HUES64 (cell line): ENCODE measurements around the gene SHISA5.
"Not testable (repeated sequence)": the region's sequence is repeated elsewhere in the genome, so short reads cannot be mapped to it uniquely, and the experiment has no call there.

ENCODE experiments used
- H3K27ac ChIP-seq: 2 replicates; pipeline ENCODE4 v1.7.0; 2013; ENCODE audit warnings: low read depth, low read length, inconsistent platforms
- H3K27me3 ChIP-seq: 2 replicates; pipeline ENCODE4 v1.6.1; 2013; ENCODE audit warnings: mild to moderate bottlenecking, low read length; ENCODE audit not compliant: insufficient read depth
- H3K36me3 ChIP-seq: 2 replicates; pipeline ENCODE4 v1.6.1; 2013; ENCODE audit warnings: mild to moderate bottlenecking, low read length; ENCODE audit not compliant: insufficient read depth
- H3K4me1 ChIP-seq: 2 replicates; pipeline ENCODE4 v1.6.1; 2013; ENCODE audit warnings: mild to moderate bottlenecking, low read length, moderate library complexity; ENCODE audit not compliant: insufficient read depth
- H3K4me3 ChIP-seq: 2 replicates; pipeline ENCODE4 v1.5.1; 2013; ENCODE audit warnings: mild to moderate bottlenecking, low read length, moderate library complexity
- H3K9ac ChIP-seq: 2 replicates; pipeline ENCODE4 v1.6.1; 2013; ENCODE audit warnings: mild to moderate bottlenecking, low read depth, low read length
- H3K9me3 ChIP-seq: 2 replicates; pipeline ENCODE4 v1.6.1; 2013; ENCODE audit warnings: low read depth, low read length; ENCODE audit not compliant: insufficient read depth
- WGBS: fragments of 150-250, 120-280 bp; methylation state at CpG from one replicate; pipeline ENCODE4 v1.1.7; 2013; ENCODE audit warnings: missing lambda C conversion rate; 5-methylcytosine and 5-hydroxymethylcytosine counted together

The SHISA5 gene

DNA sequence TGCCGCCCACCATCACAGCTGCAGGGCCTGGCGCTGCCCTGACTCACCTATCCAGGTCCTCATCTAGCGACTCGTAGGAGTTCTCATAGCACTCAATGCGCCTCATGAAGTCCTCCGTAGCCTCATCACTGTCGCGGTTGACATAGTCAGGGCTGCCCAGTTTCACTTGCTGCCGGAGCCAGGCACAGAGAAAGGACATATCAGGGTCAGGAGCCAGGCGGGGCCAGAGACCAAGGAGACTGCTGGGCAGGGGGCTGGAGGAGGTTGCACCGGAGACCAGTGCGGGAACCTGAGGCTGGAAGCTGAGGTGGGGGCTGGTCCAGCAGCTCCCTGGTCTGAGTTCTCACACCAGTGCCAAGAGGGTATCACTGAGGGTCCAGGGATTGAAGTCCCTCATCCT, 34.5 kb upstream of the SHISA5 start:
- H3K4me1 ChIP-seq: no peaks in the 10 kb centered on the region
- H3K36me3 ChIP-seq: peaks cover 89% of the 10 kb centered on the region
- no peaks in the 10 kb centered on the region for H3K9me3 ChIP-seq
- no peak overlapping the region for H3K9ac ChIP-seq
- WGBS: 96% methylated on average over 12 of the region's 12 CpGs
- H3K4me3 ChIP-seq: no peak overlapping the region
- H3K27me3 ChIP-seq: no peaks in the 10 kb centered on the region
- no peak overlapping the region for H3K27ac ChIP-seq

DNA sequence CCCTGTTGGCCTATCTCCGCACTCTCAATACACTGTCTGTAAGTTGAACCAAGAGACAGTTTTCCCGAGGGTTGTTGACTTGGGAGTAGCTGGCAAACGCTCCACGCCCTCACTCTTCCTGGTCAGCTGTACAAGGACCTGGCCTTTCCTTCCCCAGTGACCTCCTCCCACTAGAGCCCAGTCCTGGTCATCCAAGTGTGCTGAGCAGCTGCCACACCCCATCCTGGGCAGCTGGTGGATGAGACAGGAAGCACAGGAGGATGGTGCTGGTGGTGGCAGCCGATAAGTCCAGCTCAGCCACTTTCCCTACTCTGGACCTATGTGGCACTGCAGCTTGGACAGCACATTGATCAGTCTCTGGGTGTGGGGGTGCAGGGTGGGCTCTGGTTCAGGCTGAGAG, 32.8 kb upstream of the SHISA5 start:
- H3K27me3 ChIP-seq: no peaks in the 10 kb centered on the region
- H3K27ac ChIP-seq: no peak overlapping the region
- no peaks in the 10 kb centered on the region for H3K9me3 ChIP-seq
- 96% methylated on average over 5 of the region's 5 CpGs for WGBS
- H3K4me3 ChIP-seq: no peak overlapping the region
- H3K4me1 ChIP-seq: no peaks in the 10 kb centered on the region
- no peak overlapping the region for H3K9ac ChIP-seq
- H3K36me3 ChIP-seq: peaks cover 89% of the 10 kb centered on the region

DNA sequence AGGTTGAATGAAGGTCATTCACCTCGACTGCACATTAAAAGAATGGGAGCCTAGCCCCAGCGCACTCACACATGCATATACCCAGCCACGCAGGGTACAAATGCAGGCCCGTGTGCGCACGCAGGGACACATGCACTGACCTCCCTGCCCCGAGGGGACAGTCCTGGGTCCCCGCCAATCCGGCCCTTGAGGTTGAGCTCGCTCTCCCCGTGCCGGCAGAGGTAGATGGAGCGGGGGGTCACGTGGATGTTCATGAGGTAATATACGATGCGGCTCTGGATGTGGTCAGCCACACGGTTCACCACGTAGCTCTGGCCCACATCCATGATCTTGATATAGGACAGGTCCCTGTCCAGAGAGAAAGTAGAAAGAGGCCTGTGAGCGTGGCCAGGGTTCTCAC, 32.1 kb upstream of the SHISA5 start:
- Histone ChIP-seq H3K9ac (no peak overlapping the region), H3K27me3 (no peaks in the 10 kb centered on the region), H3K4me1 (no peaks in the 10 kb centered on the region), H3K36me3 (peaks cover 87% of the 10 kb centered on the region), H3K4me3 (no peak overlapping the region), H3K9me3 (no peaks in the 10 kb centered on the region), H3K27ac (no peak overlapping the region)
- WGBS: 96% methylated on average over 19 of the region's 19 CpGs

DNA sequence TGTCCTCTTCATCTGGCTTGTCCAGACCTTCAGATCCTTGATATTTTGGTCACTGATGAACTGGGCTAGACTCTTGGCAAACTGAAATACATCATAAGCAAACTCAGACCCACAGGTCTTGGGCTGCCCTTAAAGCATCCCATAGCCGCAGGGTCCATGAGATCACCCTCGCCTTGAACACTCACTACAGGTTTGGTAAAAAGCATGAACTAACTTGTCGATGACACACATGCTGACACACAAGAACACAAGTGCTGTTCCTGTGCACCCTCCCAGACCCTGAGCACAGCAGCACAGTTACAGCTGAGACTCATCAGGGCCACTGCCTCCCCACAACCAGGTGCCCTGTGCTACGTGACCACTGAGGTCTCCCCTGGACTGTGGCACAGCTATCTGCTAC, 31.6 kb upstream of the SHISA5 start:
- peaks cover 92% of the 10 kb centered on the region for H3K36me3 ChIP-seq
- H3K27me3 ChIP-seq: no peaks in the 10 kb centered on the region
- H3K4me3 ChIP-seq: no peak overlapping the region
- no peak overlapping the region for H3K27ac ChIP-seq
- no peaks in the 10 kb centered on the region for H3K4me1 ChIP-seq
- WGBS: 95% methylated on average over 4 of the region's 4 CpGs
- no peaks in the 10 kb centered on the region for H3K9me3 ChIP-seq
- H3K9ac ChIP-seq: no peak overlapping the region

DNA sequence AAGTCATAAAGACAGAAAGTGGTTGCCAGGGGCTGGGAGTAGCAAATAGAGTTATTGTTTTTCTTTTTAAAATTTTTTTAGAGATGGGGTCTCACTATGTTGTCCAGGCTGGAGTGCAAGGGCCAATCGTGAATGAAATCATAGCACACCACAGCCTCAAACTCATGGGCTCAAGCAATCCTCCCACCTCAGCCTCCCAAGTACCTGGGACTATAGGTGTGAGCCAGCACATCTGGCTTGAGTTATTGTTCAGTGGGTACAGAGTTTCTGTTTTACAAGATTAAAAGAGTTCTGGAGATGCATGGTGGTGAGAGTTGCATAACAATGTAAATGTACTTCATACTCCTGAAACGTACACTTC, 29.0 kb upstream of the SHISA5 start:
- Histone ChIP-seq H3K4me3 (no peak overlapping the region), H3K27me3 (no peaks in the 10 kb centered on the region), H3K9ac (no peak overlapping the region), H3K27ac (no peak overlapping the region), H3K36me3 (peaks cover 88% of the 10 kb centered on the region), H3K4me1 (no peaks in the 10 kb centered on the region), H3K9me3 (no peaks in the 10 kb centered on the region)
- 88% methylated on average over 1 of the region's 2 CpGs for WGBS

DNA sequence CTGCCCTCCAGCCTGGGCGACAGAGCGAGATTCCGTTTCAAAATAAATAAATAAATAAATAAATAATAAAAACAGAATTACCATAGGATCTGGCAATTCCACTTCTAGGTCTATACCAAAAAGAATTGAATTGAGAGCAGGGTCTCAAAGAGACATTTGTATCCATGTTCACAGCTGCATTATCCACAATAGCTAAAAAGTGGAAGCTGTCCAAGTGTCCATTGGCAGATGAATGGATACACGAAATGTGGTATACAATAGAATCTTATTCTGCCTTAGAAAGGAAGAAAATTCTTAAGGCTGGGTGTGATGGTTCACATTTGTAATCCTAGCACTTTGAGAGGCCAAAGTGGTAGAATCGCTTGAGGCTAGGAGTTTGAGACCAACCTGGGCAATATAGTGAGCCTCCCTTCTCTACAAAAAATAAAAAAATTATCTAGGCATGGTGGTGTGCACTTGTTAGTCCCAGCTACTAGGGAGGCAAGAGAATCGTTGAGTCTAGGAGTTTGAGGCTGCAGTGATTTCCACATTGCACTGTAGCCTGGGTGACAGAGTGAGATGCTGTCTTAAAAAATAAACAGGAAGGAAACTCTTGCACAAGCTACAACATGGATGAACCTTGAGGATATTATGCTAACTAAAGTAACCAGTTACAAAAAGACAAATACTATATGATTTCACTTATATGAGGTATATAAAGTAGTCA, 28.4 kb upstream of the SHISA5 start:
- Histone ChIP-seq H3K4me3 (no peak overlapping the region), H3K27me3 (no peaks in the 10 kb centered on the region), H3K27ac (no peak overlapping the region), H3K9me3 (no peaks in the 10 kb centered on the region), H3K36me3 (peaks cover 88% of the 10 kb centered on the region), H3K9ac (no peak overlapping the region), H3K4me1 (no peaks in the 10 kb centered on the region)
- WGBS: 88% methylated on average over 3 of the region's 6 CpGs

DNA sequence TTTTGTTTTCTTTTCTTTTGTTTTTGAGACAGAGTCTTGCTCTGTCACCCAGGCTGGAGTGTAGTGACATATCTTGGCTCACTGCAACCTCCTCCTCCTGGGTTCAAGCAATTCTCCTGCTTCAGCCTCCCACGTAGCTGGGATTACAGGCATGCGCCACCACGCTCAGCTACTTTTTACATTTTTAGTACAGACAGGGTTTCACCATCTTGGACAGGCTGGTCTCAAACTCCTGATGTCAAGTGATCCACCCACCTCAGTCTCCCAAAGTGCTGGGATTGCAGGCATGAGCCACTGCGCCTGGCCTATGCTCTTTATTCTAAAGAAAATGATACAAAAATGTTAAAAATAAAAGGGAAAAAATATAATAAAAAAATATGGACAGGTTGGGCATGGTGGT, 26.7 kb upstream of the SHISA5 start:
- not testable (repeated sequence) for H3K4me1 ChIP-seq, H3K27me3 ChIP-seq, H3K4me3 ChIP-seq, H3K9me3 ChIP-seq, H3K9ac ChIP-seq, H3K27ac ChIP-seq
- 95% methylated on average over 3 of the region's 4 CpGs for WGBS
- peaks cover 82% of the 10 kb centered on the region for H3K36me3 ChIP-seq

DNA sequence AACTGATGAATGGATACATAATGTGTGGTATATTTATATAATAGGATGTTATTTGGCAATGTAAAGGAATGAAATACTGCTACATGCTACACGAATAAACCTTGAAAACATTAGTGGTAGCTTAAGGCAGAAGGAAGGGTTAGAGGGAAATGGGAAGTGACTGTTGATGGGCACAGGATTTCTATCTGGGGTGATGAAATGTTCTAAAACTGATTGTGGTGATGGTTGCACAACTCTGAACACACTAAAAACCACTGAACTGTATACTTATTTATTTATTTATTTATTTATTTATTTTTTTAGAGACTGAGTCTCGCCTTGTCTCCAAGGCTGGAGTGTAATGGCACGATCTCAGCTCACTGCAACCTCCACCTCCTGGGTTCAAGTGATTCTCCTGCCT, 24.8 kb upstream of the SHISA5 start:
- no peak overlapping the region for H3K4me3 ChIP-seq
- H3K36me3 ChIP-seq: peaks cover 82% of the 10 kb centered on the region
- no peaks in the 10 kb centered on the region for H3K27me3 ChIP-seq
- no peak overlapping the region for H3K27ac ChIP-seq
- no peaks in the 10 kb centered on the region for H3K9me3 ChIP-seq
- H3K9ac ChIP-seq: no peak overlapping the region
- 99% methylated on average over 3 of the region's 3 CpGs for WGBS
- no peaks in the 10 kb centered on the region for H3K4me1 ChIP-seq

DNA sequence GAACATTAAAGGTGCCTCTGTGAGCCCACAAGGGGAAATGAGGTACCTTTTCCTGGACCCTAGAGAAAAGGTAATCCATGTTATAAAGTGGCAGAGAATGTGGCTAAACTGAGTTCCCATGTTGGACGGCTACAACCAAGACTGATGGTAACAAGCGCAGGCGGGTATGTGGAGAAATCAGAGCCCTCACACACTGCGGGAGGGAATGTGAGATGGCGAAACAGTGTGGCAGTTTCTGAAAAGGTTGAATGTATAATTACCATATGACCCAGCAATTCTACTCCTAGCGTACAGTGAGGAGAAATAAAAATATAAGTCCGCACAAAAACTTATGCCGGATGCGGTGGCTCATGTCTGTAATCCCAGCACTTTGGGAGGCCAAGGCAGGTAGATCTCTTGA, 24.1 kb upstream of the SHISA5 start:
- Histone ChIP-seq H3K27ac (no peak overlapping the region), H3K4me1 (no peaks in the 10 kb centered on the region), H3K4me3 (no peak overlapping the region), H3K9me3 (no peaks in the 10 kb centered on the region), H3K9ac (no peak overlapping the region), H3K27me3 (no peaks in the 10 kb centered on the region), H3K36me3 (peaks cover 82% of the 10 kb centered on the region)
- 94% methylated on average over 8 of the region's 9 CpGs for WGBS

DNA sequence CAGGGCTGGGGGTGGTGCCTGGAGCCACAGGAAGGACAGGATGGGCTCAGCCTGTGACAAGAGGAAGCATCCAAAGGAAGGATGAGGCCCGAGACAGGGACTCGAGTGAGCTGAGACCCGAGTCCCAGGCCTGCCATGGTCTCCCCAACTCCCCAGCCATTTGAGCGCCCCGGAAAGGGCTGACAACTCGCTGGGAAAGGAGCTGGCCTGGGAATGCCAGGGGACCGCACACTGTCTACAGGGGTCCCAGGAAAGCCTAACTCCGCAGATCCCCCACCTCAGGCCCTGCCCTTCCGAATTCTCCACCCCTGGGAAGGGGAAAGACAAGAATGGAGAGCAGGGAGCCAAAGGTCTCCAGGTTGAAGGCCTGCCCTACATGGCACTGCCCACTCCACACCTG, 21.0 kb upstream of the SHISA5 start:
- no peaks in the 10 kb centered on the region for H3K4me1 ChIP-seq
- H3K9me3 ChIP-seq: no peaks in the 10 kb centered on the region
- WGBS: 98% methylated on average over 9 of the region's 9 CpGs

DNA sequence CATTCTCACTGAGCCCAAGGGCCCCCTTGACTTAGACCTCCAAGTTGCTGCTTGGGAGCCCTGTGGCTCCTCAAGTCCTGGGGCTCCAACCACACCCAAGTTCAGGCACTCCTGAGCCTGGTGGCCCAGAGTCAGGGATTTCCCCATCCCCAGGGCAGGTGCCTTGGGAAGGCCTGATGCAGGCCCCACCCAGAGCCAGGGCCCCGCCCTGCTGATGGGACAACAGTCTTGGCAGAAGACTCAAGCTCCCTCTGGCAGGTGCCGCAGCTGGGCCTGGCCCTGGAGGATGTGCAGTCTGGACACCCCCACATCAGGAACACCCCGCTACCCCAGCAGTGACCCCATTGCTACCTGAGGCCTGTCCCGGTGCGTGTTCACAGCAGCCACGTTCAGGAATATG, 17.7 kb upstream of the SHISA5 start:
- WGBS: 94% methylated on average over 6 of the region's 6 CpGs
- H3K36me3 ChIP-seq: peaks cover 58% of the 10 kb centered on the region
- no peak overlapping the region for H3K4me3 ChIP-seq
- H3K27ac ChIP-seq: no peak overlapping the region
- no peak overlapping the region for H3K9ac ChIP-seq
- no peaks in the 10 kb centered on the region for H3K4me1 ChIP-seq
- no peaks in the 10 kb centered on the region for H3K9me3 ChIP-seq
- H3K27me3 ChIP-seq: no peaks in the 10 kb centered on the region

More for the DNA sequence above, 21.0 kb upstream of the SHISA5 start:
- Histone ChIP-seq H3K27me3 (no peaks in the 10 kb centered on the region), H3K27ac (no peak overlapping the region), H3K36me3 (peaks cover 77% of the 10 kb centered on the region), H3K9ac (no peak overlapping the region), H3K4me3 (no peak overlapping the region)

DNA sequence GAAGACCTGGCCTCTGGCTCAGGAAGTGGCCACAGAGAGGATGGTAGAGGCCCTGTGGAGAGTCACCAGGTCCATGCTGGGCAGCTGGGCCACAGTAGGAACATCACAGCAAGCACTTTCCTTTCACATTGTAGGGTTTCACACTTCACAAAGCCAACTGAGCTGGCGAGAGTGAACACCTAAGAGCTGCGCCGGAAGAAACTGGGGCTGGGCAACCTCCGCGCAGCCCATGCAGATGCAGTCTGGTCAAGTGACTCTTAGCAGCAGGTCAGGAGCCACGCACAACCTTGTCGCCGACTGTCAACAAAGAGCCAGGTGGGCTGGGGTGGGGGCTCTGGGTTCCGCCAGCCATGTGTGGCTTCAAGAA, 15.3 kb upstream of the SHISA5 start:
- Histone ChIP-seq H3K9me3 (no peaks in the 10 kb centered on the region), H3K4me1 (no peaks in the 10 kb centered on the region), H3K4me3 (no peak overlapping the region), H3K27ac (no peak overlapping the region), H3K9ac (no peak overlapping the region), H3K27me3 (no peaks in the 10 kb centered on the region), H3K36me3 (peaks cover 40% of the 10 kb centered on the region)
- WGBS: 96% methylated on average over 9 of the region's 9 CpGs
